A549 (cell line): Measurements from ENCODE around the gene CPSF7. TPM values are rescaled to one million over a fixed set of nuclear protein-coding genes. Genes with fewer than 3 reads are reported as not detected.

Source experiments
- ATAC-seq, 2 experiments: fragments of 200-7000 bp in 1 of 2; fragments of >200 bp in 1 of 2; cut with Nextera tagmentation in 1 of 2; cut with Tn5 transposase in 1 of 2; 3 replicates each; pipeline versions ENCODE4 v1.8.0 to v1.9.1; 2018 to 2020; ENCODE audit warnings: mild to moderate bottlenecking in 1 of 2, moderate library complexity in 1 of 2
- CTCF ChIA-PET: fragments of 300-600 bp; sonication (Branson Sonifier 250); formaldehyde crosslinking; extraction: SDS; loops from one replicate; lab custom pipeline; 2021; ENCODE audit warnings: antibody characterized with exemption, inconsistent platforms; lab: Yijun Ruan, JAX
- POLR2A ChIA-PET: fragments of 350-600 bp; formaldehyde crosslinking; extraction: SDS; loops from one replicate; lab custom pipeline; 2021; ENCODE audit warnings: antibody characterized with exemption, inconsistent platforms; lab: Yijun Ruan, JAX
- DNase-seq, 2 experiments: peaks; one replicate each; pipeline versions ENCODE4 v3.0.0 to v3.0.0-alpha.2; 2011 to 2016; ENCODE audit warnings: low read depth in 1 of 2, low spot score in 1 of 2
- FAIRE-seq: peaks from 2 replicates; lab custom pipeline; 2011; peaks lifted over from hg19 to GRCh38; lab: Jason Lieb, UNC
- H3K27ac ChIP-seq, 2 experiments: fragments of >200 bp; sonication (Bioruptor Twin); formaldehyde crosslinking; 3 replicates each; pipeline ENCODE4 v1.5.1; 2016 to 2017
- H3K4me1 ChIP-seq: fragments of >200 bp; sonication (Bioruptor Twin); formaldehyde crosslinking; 3 replicates; pipeline ENCODE4 v1.6.1; 2016
- H3K4me2 ChIP-seq: fragments of >200 bp; sonication (Bioruptor Twin); formaldehyde crosslinking; 3 replicates; pipeline ENCODE4 v1.6.1; 2016
- H3K4me3 ChIP-seq: fragments of >200 bp; sonication (Bioruptor Twin); formaldehyde crosslinking; 3 replicates; pipeline ENCODE4 v1.5.1; 2016
- H3K9me3 ChIP-seq: fragments of >200 bp; sonication (Bioruptor Twin); formaldehyde crosslinking; 3 replicates; pipeline ENCODE4 v1.6.1; 2016
- BHLHE40 ChIP-seq: IDR thresholded peaks from 2 replicates; pipeline ENCODE4 v1.6.1; 2012; ENCODE audit warnings: low read depth, low read length, inconsistent platforms
- CBX8 ChIP-seq: fragments of 200-600 bp; sonication (generic); IDR thresholded peaks from 2 replicates; pipeline ENCODE4 v1.6.1; 2016
- EHMT2 ChIP-seq: fragments of 200-600 bp; sonication (generic); IDR thresholded peaks from 2 replicates; pipeline ENCODE4 v1.6.1; 2016; ENCODE audit warnings: antibody characterized with exemption, low read depth, mild to moderate bottlenecking, moderate library complexity
- ESRRA ChIP-seq: fragments of 150-350 bp; IDR thresholded peaks from 2 replicates; pipeline ENCODE4 v1.6.1; 2014; ENCODE audit warnings: mild to moderate bottlenecking, low read length, borderline replicate concordance
- FOSL2 ChIP-seq, 2 experiments: fragments of 450-650 bp in 1 of 2; fragments of >200 bp in 1 of 2; sonication (Bioruptor Twin) in 1 of 2; formaldehyde crosslinking; IDR thresholded peaks; 2 replicates each; pipeline versions ENCODE4 v1.5.0 to v1.6.1; 2016 to 2020; ENCODE audit warnings: mild to moderate bottlenecking in 1 of 2, moderate library complexity in 1 of 2
- FOXS1 ChIP-seq: fragments of 250-450 bp; sonication (Bioruptor Pico); IDR thresholded peaks from 2 replicates; pipeline ENCODE4 v1.5.0; 2020; ENCODE audit warnings: mild to moderate bottlenecking, moderate library complexity
- HDAC2 ChIP-seq: fragments of 200-600 bp; sonication (generic); IDR thresholded peaks from 2 replicates; pipeline ENCODE4 v1.6.1; 2016
- HOXA7 ChIP-seq: fragments of 250-450 bp; sonication (Bioruptor Pico); IDR thresholded peaks from 2 replicates; pipeline ENCODE4 v1.5.0; 2020; ENCODE audit warnings: mild to moderate bottlenecking, moderate library complexity
- HOXB13 ChIP-seq: fragments of 250-450 bp; sonication (Bioruptor Pico); IDR thresholded peaks from 2 replicates; pipeline ENCODE4 v1.5.0; 2020; ENCODE audit warnings: low read depth, mild to moderate bottlenecking, moderate library complexity
- HOXB5 ChIP-seq: fragments of 250-450 bp; sonication (Bioruptor Pico); IDR thresholded peaks from 2 replicates; pipeline ENCODE4 v1.5.0; 2020; ENCODE audit warnings: mild to moderate bottlenecking, moderate library complexity
- JUNB ChIP-seq: fragments of >200 bp; sonication (Bioruptor Twin); formaldehyde crosslinking; IDR thresholded peaks from 2 replicates; pipeline ENCODE4 v1.6.1; 2016
- MAZ ChIP-seq: fragments of 150-350 bp; IDR thresholded peaks from 2 replicates; pipeline ENCODE4 v1.6.1; 2014; ENCODE audit warnings: antibody characterized with exemption, low read depth, low read length, borderline replicate concordance
- MYC ChIP-seq: IDR thresholded peaks from 2 replicates; pipeline ENCODE4 v1.6.1; 2012; ENCODE audit warnings: mild to moderate bottlenecking, inconsistent platforms, low read length, improper control_type of control experiment, borderline replicate concordance
- NR3C1 ChIP-seq: fragments of >200 bp; sonication (Bioruptor Twin); formaldehyde crosslinking; IDR thresholded peaks from 3 replicates; pipeline ENCODE4 v1.6.1; 2017
- PHF8 ChIP-seq: fragments of 200-600 bp; sonication (generic); IDR thresholded peaks from 2 replicates; pipeline ENCODE4 v1.6.1; 2016; ENCODE audit warnings: low read depth, mild to moderate bottlenecking, antibody characterized with exemption, moderate library complexity, borderline replicate concordance
- RARB ChIP-seq: fragments of 250-450 bp; sonication (Bioruptor Pico); IDR thresholded peaks from 2 replicates; pipeline ENCODE4 v1.8.0; 2021; ENCODE audit warnings: mild to moderate bottlenecking, moderate library complexity
- RCOR1 ChIP-seq: fragments of 150-350 bp; IDR thresholded peaks from 2 replicates; pipeline ENCODE4 v1.6.1; 2014; ENCODE audit warnings: antibody characterized with exemption, low read length, low read depth
- ZFP36 ChIP-seq: fragments of 450-650 bp; IDR thresholded peaks from 2 replicates; pipeline ENCODE4 v1.6.1; 2014; ENCODE audit warnings: borderline replicate concordance; ENCODE audit not compliant: partially characterized antibody
- ZNF302 ChIP-seq: fragments of 250-450 bp; sonication (Bioruptor Pico); IDR thresholded peaks from 2 replicates; pipeline ENCODE4 v1.9.0; 2021; ENCODE audit warnings: inconsistent platforms, mild to moderate bottlenecking, moderate library complexity
- WGBS: methylation state at CpG from one replicate; pipeline ENCODE4 v1.1.6; 2017; ENCODE audit errors: missing lambda C conversion rate; 5-methylcytosine and 5-hydroxymethylcytosine counted together
- polyA plus RNA-seq, 4 experiments: library from polyadenylated mRNA; depleted of rRNA in 3 of 4; stranded (reverse); fragments of >200 nt; fragmentation: RNase III in 1 of 4; extraction: RNeasy Plus Mini Kit Qiagen cat#74134 plus additional on column Dnase treatment in 1 of 4; gene quantifications; 2 replicates in 3 of 4; 3 replicates in 1 of 4; pipeline ENCODE4 v1.2.3, GENCODE V29; 2011 to 2017
- TF ChIP-seq, protein P1 (sequence below): fragments of >200 bp; sonication (Bioruptor Twin); formaldehyde crosslinking; IDR thresholded peaks from 2 replicates; pipeline ENCODE4 v1.6.1; 2016
- TF ChIP-seq, protein P2 (sequence below): fragments of 250-450 bp; sonication (Bioruptor Pico); IDR thresholded peaks from 2 replicates; pipeline ENCODE4 v1.5.0; 2020; ENCODE audit warnings: low read depth, mild to moderate bottlenecking, moderate library complexity
- TF ChIP-seq, protein P3 (sequence below): fragments of >200 bp; sonication (Bioruptor Twin); formaldehyde crosslinking; IDR thresholded peaks from 3 replicates; pipeline ENCODE4 v1.5.1; 2016

Gene CPSF7
- polyA plus RNA-seq, 2 of the 4 experiments (the other 2 are of a cell fraction), result 56.7 to 62.9 TPM

DNA sequence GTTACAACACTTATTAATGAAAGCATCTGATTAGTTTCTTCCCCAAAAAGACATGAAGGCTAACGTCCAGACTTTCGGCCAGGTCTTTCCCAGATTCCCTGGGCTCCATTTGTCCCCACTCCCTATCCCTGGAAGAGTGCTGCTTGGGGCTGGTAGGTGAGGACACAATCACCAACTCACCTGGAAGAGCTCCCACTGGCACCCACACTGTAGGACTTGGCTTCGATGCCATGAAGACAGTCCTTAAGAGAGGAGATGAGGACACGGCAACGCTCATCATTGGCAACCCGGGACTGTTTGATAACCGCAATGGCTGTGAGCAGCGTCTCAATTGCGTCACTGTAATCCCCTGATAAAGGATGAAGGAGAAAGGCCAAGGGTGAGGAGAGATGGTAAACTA lies 18.2 kb downstream of the CPSF7 start:
- POLR2A ChIA-PET, result no interaction called here
- CTCF ChIA-PET, result interaction anchor here (1.3 to 1.4 kb wide), 2 partner anchors 24 to 26 kb away, joined by 3 to 6 read pairs; no protein-coding TSS in a partner anchor

DNA sequence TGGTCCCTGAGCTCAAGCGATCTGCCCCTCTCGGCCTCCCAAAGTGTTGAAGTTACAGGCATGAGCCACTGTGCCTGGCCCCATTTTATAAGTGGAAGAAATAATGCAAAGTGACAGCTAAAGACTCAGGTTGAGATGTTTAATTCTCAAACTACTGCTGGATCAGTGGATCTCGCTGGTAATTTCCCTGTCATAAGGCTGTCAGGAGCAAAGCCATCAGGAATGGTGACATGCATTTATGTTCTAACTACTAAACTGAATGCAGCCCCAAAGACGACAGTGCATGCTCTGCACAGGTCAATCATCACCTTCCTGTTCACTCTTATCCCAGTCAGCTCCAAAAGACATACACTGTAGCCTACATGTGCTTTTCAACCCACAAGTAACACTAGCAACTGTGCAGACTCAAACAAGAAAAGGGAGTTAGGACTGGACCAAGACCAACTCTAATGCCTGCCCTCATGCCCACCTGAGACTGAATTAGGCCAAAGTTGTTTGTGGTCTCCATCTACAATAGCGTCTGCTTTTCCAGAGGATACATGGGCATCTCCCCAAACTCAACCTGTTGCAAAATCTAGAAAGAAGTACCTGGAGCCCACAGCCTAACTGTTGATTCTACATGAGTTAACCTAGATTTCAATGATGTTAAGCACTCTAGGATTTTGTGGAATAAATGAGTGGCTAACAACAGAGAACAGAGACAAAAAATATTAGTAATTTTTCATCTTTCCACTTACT lies 22.6 kb downstream of the CPSF7 start:
- H3K9me3 ChIP-seq, result no peaks in the 10 kb centered on the region
- ChIA-PET POLR2A (no interaction called here), CTCF (interaction anchor here (3.0 kb wide), 1 partner anchor 21 kb away, joined by 11 read pairs; no protein-coding TSS in a partner anchor)
- ATAC-seq (no peak), DNase-seq (no peak), FAIRE-seq (no peak)
- no peaks in the 10 kb centered on the region for H3K4me1 ChIP-seq
- no peak overlapping the region for H3K4me2 ChIP-seq
- WGBS, result 92% methylated on average over 5 of the region's 5 CpGs
- H3K4me3 ChIP-seq, result no peak overlapping the region
- no peak overlapping the region for H3K27ac ChIP-seq
- no peak for TF ChIP-seq HOXB5
- TF ChIP-seq HOXA7 (CRISPR knock-in tag), result no peak
- no peak for TF ChIP-seq MAZ
- no peak for TF ChIP-seq MYC
- no peak for TF ChIP-seq RCOR1
- TF ChIP-seq CBX8, result no peak
- no peak for TF ChIP-seq HDAC2
- no peak for TF ChIP-seq NR3C1
- TF ChIP-seq, protein P1, sequence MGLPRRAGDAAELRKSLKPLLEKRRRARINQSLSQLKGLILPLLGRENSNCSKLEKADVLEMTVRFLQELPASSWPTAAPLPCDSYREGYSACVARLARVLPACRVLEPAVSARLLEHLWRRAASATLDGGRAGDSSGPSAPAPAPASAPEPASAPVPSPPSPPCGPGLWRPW, result no peak

More for the DNA sequence above, 18.2 kb downstream of the CPSF7 start:
- FAIRE-seq (no peak), ATAC-seq (0 out of 6 replicates have a peak, but pooled peaks of 1 of the 2 experiments have one; percentile 19), DNase-seq (no peak)
- Histone ChIP-seq H3K4me1 (no peaks in the 10 kb centered on the region), H3K9me3 (no peaks in the 10 kb centered on the region), H3K27ac (no peak overlapping the region), H3K4me3 (no peak overlapping the region), H3K4me2 (no peak overlapping the region)
- no peak for TF ChIP-seq HOXB13
- TF ChIP-seq EHMT2, result no peak
- TF ChIP-seq FOSL2 (IDR thresholded peaks at IDR 0.05), result no peak
- TF ChIP-seq FOSL2 (CRISPR knock-in tag; IDR thresholded peaks at IDR 0.05), result no peak
- TF ChIP-seq PHF8, result no peak
- no peak for TF ChIP-seq FOXS1 (CRISPR knock-in tag)
- 83% methylated on average over 9 of the region's 9 CpGs for WGBS

DNA sequence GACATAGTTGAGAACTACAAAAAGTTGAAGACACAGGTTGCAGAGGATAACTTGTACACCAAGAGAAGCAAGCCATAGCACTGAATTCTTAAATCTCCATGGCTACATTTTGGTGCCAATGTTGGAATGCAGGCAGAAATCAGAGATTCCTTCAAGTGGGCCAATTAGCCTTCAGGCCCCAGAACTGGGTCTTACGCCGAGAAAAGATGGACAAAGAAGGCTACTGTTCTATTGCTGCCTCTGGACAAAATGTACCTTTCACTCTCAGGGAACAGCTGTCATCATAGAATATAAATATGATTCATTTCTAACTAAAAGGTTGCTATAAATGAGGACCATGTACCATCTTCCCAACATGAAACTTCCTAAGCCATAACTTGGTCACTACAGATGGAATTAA lies 23.7 kb downstream of the CPSF7 start:
- H3K9me3 ChIP-seq, result no peaks in the 10 kb centered on the region
- ATAC-seq (no peak), FAIRE-seq (no peak), DNase-seq (no peak)
- no peaks in the 10 kb centered on the region for H3K4me1 ChIP-seq
- CTCF ChIA-PET, result interaction anchor here (0.9 to 5.6 kb wide), 3 partner anchors 10 to 70 kb away, joined by 3 to 32 read pairs (median 4); no protein-coding TSS in a partner anchor
- POLR2A ChIA-PET, result interaction anchor here (0.6 kb wide), 1 partner anchor 136 kb away, joined by 5 read pairs; no protein-coding TSS in a partner anchor
- 93% methylated on average over 2 of the region's 2 CpGs for WGBS
- H3K27ac ChIP-seq, result no peak overlapping the region
- no peak overlapping the region for H3K4me3 ChIP-seq
- TF ChIP-seq, protein P2, sequence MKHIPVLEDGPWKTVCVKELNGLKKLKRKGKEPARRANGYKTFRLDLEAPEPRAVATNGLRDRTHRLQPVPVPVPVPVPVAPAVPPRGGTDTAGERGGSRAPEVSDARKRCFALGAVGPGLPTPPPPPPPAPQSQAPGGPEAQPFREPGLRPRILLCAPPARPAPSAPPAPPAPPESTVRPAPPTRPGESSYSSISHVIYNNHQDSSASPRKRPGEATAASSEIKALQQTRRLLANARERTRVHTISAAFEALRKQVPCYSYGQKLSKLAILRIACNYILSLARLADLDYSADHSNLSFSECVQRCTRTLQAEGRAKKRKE, result no peak
- TF ChIP-seq JUNB (no peak), NR3C1 (no peak), ESRRA (no peak), BHLHE40 (no peak), HDAC2 (no peak), FOXS1 (CRISPR knock-in tag) (no peak), ZNF302 (CRISPR knock-in tag) (no peak), RARB (CRISPR knock-in tag) (no peak), ZFP36 (no peak)
- TF ChIP-seq, protein P3, sequence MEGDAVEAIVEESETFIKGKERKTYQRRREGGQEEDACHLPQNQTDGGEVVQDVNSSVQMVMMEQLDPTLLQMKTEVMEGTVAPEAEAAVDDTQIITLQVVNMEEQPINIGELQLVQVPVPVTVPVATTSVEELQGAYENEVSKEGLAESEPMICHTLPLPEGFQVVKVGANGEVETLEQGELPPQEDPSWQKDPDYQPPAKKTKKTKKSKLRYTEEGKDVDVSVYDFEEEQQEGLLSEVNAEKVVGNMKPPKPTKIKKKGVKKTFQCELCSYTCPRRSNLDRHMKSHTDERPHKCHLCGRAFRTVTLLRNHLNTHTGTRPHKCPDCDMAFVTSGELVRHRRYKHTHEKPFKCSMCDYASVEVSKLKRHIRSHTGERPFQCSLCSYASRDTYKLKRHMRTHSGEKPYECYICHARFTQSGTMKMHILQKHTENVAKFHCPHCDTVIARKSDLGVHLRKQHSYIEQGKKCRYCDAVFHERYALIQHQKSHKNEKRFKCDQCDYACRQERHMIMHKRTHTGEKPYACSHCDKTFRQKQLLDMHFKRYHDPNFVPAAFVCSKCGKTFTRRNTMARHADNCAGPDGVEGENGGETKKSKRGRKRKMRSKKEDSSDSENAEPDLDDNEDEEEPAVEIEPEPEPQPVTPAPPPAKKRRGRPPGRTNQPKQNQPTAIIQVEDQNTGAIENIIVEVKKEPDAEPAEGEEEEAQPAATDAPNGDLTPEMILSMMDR, result no peak
- no peak overlapping the region for H3K4me2 ChIP-seq
